Posterior cingulate gyrus (tissue), 11 donors: ENCODE data around the gene SKAP1.
"Not testable (repeated sequence)": the region's sequence is repeated elsewhere in the genome, so short reads cannot be mapped to it uniquely, and the experiment has no call there.

Experiments used
- DNase-seq, 10 donors: peaks; one replicate each; pipeline versions ENCODE4 v3.0.0 to v3.0.0-alpha.2; 2020 to 2021; ENCODE audit warnings: mixed read lengths in 3 of 10
- intact Hi-C: fragments of 100-400 bp; cut with DNase I; formaldehyde crosslinking; loops from one replicate; pipeline ENCODE4 v1.15.1; 2023

SKAP1 gene

DNA sequence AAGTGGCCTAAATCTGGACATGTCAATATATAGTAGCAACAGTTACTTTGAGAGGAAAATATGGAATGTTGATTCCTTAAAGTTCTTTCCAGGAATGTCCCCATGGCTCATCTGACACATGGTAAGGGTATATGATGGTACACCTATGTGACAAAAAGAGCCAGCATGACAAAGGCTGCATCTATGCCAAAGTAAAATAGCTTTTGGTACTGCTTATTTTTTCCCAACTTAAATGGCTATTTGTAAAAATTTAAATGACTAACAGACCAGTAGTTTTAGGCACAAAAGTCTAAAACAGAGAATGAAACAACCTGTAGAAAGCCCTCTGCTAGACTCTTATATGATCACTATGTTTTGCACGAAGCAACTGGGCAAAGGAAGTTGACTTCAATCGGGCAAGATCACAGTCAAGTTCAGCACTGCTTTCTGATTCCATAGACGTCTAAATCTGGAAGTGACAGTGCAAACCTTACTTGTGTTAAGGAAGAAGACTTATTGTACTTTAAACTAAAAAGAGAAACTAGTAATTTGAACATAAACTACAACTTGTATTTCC lies 135.1 kb downstream of the SKAP1 start:
- DNase-seq: no peak
- intact Hi-C loops: no loop called here

DNA sequence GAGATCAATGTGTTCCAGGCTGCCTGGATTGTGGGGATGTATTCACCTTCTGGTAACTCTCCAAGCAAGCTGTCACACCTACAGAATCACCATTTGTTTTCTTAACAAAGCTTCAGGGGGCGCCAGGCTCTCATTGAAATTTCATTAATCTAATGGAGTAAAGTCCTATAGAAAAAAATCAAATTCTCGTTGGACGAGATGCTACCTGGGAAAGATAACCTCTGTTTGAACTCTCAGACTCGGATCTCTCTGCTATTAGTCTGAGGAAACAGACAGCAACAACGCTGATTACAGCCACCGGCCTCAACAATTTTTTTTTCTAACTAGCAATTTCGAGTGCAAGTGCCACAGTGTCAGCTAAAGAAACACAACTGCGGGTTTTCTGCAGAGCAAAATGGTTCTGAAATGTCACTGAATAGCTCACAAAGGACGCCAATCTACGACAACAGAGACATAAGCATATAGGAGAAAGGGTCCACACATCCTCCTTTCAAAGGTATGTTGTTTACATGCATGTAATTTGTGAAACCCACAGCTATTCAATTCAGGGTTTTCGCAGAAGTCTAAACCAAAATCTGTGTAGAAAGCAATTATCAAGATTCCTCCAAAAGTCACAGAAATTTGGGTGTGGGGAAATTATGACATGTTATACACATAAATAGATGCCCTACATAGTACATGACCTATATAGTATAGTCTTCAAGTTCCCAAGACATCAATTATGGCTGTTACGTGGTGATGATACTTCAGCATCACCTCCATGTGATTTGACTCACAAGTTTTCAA lies 135.8 kb downstream of the SKAP1 start:
- intact Hi-C loops: no loop called here

DNA sequence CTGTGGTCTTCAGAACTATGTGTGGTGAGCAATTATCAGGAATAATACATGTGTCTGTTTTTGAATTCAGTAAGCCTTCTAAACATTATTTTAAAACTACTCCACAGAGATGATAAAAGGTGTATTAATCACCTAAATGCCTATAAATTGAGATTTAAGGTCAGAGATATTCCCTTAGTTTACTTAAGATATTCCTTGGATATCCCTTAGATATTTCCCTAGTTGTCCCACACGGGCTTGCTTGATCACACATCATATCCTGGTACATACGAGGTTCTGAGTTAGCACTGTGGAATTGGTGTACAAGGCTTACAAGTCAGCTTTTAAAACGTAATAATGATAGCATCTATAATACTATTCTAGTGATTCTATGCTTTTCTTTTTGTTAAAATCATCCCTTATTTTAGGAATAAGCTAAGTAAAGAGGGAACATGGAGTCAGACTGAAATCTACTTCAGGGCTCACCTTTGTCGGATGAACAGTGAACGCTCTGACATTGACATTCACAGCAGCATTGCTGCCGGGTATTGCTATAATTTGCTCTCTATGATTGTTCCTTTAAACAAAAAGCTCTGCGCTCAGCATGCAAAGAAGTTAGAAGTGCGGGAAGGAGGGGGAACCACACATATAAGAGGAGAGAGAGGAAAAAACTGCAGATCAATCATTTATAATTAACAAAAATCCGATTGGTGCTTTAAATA lies 136.5 kb downstream of the SKAP1 start:
- no peak for DNase-seq
- intact Hi-C loops: no loop called here

More for the DNA sequence above, 135.8 kb downstream of the SKAP1 start:
- DNase-seq: no peak

DNA sequence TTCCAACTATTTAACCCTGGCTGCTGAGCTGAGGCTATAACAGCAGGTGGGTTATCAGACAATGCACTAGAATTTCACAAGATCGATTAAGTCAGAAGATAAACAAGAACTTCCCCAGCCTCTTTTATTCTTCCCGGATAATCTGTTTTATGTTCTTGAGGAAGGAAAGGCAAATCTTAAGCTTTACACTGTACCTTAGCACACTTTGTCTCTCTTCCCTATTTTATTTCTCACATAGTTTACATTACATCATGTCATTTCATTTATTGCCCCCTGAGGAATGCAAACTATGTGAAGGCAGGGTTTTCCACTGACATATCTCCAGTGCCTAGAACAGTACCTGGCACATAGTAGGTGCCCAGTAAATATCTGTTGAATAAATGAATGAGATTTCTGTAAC lies 139.6 kb downstream of the SKAP1 start:
- intact Hi-C loops: no loop called here
- no peak for DNase-seq

DNA sequence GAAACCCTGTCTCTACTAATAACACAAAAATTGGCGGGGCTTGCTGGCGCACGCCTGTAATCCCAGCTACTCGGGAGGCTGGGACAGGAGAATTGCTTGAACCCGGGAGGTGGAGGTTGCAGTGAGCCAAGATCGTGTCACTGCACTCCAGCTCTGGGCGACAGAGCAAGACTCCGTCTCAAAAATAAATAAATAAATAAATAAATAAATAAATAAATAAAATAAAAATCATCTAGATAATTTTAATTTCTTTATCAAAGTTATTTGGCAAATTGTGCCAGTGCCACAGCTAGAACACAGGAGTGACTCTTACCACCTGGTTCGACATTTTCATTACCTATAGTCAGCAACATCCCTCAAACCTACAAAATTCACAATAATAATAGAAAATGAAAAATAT lies 143.1 kb downstream of the SKAP1 start:
- intact Hi-C loops: not testable (repeated sequence)
- peak in 1 of 10 donors; percentile 32 for DNase-seq

- intact Hi-C loops: no loop called here
- no peak for DNase-seq
Observed at GRCh38 chr17:48285614-48286013, 144.4 kb downstream of the SKAP1 start.

GRCh38 chr17:48283907-48284306 lies 146.1 kb downstream of the SKAP1 start:
- intact Hi-C loops: no loop called here
- no peak for DNase-seq

- intact Hi-C loops: no loop called here
- DNase-seq: no peak
Observed at GRCh38 chr17:48283411-48283810, 146.6 kb downstream of the SKAP1 start.

DNA sequence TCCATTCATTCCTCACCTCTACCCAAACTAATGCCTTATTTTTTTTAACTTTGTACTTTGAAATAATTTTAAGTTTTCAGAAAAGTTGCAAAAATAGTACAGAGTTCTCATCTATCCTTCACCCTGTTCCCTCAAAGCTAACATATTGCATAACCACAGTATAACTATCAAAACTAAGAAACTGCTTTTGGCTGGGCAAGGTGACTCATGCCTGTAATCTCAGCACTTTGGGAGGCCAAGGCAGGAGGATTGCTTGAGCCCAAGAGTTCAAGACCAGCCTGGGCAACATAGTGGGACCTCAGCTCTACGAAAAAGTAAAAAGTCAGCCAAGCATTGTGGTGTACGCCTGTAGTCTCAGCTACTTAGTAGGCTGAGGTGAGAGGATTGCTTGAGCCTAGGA lies 147.7 kb downstream of the SKAP1 start:
- intact Hi-C loops: no loop called here
- DNase-seq: no peak

DNA sequence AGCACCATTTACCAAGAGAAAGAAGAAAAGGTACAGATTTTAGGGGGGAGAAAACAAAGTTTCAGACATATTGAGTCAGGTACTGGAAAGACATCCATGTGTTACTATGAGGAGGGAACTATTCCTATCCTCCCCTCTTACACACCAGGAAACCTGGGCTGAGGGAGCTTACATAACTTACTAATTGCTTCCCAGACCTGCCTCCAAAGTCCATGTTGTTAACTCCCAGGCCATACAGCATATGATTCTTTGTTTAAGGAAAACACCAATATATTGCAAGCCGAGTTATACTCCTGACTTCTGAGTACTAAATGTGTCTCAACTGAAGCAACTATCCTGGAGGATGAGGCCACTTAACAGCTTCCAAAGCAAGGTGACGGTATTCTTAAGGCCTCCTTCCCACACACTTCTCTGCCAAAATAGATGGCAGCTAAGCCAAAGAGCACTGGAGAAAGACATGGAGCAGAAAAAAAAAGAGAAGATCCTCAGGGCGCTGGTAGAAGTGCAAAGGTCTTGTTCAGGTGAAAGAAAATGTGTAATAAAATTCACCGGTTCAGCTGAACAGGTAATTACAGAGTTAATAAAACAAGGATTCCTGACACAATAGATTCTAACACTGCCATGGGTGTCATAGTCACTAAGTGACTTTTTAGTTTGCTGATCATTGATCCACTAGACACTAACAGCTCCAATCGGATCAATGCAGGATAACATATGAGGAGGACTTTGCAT lies 151.1 kb downstream of the SKAP1 start:
- intact Hi-C loops: no loop called here
- no peak for DNase-seq

DNA sequence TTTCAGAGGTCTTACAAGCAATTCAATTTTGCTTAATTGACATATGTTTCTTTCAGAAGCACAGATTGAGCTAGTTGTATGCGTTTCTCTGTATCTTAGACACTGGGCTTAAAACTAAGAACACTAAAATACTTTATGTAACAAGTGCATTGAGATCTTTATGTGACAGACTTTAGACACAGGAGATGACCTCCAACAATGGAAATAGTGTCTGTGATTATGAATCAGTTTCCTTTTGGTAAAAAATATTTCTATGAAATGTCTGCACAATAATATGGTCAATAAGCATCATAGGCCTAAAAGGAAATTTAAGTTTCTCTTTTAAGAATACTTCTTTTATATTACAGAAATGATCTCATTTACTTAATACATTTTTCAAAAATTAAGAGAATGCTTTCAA lies 153.2 kb downstream of the SKAP1 start:
- no peak for DNase-seq
- intact Hi-C loops: loop anchor here (2.0 kb wide), 1 partner anchor 56 kb away; no protein-coding TSS in a partner anchor

DNA sequence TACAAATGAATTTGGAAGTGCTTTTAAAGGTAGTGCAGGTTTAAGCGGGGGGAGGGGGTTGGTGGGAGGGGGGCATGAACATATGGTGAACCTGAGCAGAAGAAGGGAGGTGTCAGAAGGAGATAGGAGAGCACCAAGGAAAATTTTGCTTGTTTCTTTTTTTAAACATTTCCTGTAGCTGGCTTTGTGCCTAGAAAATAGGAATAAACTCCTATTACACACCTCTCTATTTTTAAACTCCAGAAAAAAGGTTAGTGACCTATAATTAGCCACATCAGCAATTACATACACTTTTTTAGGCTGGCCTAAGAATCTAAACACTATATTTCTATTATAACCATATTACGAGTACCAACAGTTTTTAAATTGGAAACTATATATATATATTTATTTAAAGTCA lies 159.1 kb downstream of the SKAP1 start:
- intact Hi-C loops: no loop called here
- no peak for DNase-seq

DNA sequence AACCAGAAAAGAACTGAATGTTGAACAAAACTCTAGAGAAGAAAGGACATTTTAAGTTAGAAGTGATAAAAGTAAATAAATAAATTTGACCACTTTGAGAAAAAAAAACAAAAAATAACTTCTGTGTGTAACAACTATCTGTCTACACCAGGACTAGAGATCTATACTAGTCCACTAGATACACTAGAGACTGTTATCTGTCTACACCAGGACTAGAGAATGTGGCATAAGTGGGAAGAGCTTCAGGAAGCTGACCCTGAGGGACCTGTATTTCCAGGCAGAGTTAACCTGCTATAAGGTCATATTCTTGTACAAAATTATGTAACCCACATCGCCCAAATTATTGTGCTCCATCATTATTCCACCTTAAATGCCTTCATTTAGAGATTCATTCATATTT lies 160.8 kb downstream of the SKAP1 start:
- DNase-seq: no peak
- intact Hi-C loops: no loop called here

DNA sequence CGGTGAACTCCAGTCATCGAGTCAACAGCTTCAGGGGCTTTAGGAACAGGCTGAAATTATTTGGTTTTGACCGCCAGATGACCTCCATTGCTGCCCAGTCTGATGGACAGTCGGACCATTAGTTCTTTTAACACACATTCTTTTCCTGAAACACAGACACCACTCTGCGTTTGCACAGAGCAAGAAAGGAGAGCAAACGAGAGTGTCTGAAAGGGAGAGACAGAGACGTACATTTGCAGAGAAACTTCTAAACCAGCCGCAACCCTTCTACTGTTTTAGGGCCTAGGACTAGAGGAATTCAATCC lies 166.3 kb downstream of the SKAP1 start:
- intact Hi-C loops: no loop called here
- no peak for DNase-seq

DNA sequence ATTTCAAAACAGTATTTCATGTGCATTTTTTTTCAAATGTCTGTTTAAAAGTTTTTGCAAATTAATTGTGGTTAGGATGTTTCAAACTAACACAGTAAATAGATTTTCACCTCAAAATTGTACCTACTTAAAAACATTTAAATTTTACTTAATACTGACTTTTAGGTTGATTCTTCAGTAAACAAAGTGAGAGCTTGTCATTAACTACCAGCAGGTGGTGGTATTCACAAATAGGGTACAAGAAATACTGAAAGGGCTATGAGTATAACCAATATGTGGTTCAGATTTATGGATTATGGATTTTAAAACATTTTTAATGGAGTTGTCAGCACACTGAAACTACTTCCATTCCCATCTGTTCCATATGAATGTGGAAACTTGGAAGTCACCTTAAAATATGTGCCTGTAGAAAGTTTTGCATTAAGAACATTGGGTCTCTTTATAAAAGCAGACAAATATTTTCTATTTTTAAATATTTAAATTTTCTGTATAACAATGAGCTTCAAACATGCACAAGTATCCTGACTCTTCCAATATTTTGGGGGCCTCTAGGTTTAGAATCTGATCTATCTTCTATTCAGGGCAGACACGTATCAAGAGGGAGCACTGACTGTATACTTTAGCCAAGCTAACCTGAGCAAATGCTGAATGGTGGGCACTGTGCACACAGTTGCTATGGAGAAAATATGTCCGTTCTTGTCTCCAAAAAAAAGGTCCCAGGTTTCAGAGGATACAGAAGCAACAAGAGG lies 166.9 kb downstream of the SKAP1 start:
- intact Hi-C loops: no loop called here
- no peak for DNase-seq

GRCh38 chr17:48261297-48261880 lies 168.6 kb downstream of the SKAP1 start:
- intact Hi-C loops: no loop called here
- no peak for DNase-seq

- intact Hi-C loops: no loop called here
- DNase-seq: no peak
Observed at GRCh38 chr17:48259694-48260291, 170.2 kb downstream of the SKAP1 start.

DNA sequence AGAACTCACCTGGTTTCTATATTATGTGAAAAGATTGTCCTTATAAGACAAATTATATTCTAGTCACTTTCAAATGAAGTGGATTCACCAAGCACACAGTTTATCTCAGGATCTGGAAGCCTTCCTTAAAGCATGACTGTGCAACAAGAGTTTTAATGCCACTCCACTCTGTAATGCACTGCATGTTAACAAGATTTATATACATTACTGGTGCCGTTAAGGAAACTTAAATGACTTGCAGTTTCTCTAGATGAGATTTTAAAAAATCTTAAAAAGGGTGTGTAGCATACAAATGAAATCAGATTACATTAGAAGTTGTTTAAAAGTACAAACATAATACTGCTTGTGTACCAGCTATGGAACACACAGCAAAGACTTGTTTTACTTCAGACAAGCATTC lies 171.7 kb downstream of the SKAP1 start:
- DNase-seq: no peak
- intact Hi-C loops: no loop called here

- intact Hi-C loops: no loop called here
- DNase-seq: no peak
Observed at GRCh38 chr17:48255759-48256158, 174.3 kb downstream of the SKAP1 start.

- DNase-seq: no peak
- intact Hi-C loops: no loop called here
Observed at GRCh38 chr17:48254896-48255295, 175.1 kb downstream of the SKAP1 start.
